H54 (cell line): Measurements from ENCODE around the gene ATP8A2.

ENCODE experiments used
- DNase-seq: peaks from one replicate; pipeline ENCODE4 v3.0.0; 2011; ENCODE audit warnings: low spot score, mixed read lengths; ENCODE audit not compliant: insufficient read length
- FAIRE-seq: peaks from 3 replicates; lab custom pipeline; 2011; peaks lifted over from hg19 to GRCh38; lab: Jason Lieb, UNC
- POLR2A ChIP-seq: IDR thresholded peaks from 2 replicates; pipeline ENCODE4 v1.6.1; 2011; ENCODE audit warnings: low read depth, mild to moderate bottlenecking, low read length

Gene ATP8A2

DNA sequence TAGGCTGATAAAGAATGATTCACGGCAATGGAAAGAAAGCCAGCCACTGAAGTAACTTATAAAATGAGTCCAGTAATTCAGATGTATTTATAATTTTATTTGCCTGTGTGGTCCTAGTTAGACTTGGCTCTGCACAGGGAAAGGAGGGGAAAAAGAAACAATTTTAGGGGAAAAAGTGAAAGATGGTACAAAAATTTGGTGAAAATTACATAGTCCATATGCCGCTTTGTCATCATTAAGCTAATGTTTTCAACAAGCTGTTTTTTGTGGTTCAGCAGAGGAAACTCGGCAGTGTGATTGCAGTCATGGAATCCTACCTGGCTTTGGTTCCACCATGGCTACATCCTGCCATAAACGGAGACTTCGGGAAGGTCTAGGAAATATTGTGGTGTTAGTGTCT lies 301.9 kb downstream of the ATP8A2 start:
- DNase-seq (no peak), FAIRE-seq (no peak)
- no peak for TF ChIP-seq POLR2A

DNA sequence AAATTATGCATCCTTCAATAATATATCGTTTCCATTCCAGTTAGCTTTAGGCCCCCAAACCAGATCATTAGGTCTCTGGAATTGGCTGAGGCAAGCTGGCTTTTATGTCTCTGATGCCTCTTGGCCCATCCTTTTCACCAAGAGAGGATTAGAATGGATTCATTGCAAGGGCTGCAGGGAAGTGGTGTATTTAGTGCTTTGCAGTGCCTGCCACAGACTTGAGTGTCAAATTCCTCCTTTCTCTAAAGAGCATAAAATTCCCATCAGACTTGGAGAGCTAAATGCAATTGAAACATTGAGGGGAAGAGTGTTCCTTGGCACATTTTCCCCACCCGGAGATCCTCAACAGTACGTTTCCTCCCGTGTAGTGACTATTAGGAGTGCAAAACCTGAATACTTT lies 302.6 kb downstream of the ATP8A2 start:
- TF ChIP-seq POLR2A: no peak
- DNase-seq (no peak), FAIRE-seq (no peak)

GRCh38 chr13:25675060-25675459 lies 303.3 kb downstream of the ATP8A2 start:
- no peak for TF ChIP-seq POLR2A
- FAIRE-seq (no peak), DNase-seq (no peak)

DNA sequence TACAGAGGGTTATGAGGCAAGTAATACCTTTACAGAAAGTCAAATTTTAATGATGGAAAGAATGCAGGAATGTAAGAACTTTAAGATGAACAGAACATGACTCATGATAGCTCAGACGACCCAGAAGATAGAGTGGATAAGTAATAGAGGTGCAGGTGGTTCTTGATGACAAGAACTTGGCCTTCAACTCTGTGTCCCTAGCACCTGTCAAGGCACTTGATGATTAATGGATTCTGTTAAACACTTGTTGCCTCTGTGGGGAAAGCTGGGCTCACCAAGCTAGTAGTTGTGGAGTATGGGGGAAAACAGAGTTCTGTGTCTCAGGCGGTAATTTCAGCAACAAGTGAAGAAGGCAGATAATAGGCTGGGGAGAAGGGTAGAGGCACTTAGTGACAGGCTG lies 306.2 kb downstream of the ATP8A2 start:
- no peak for FAIRE-seq
- no peak for TF ChIP-seq POLR2A

GRCh38 chr13:25678398-25678797 lies 306.6 kb downstream of the ATP8A2 start:
- DNase-seq (no peak), FAIRE-seq (no peak)
- TF ChIP-seq POLR2A: no peak

More for the DNA sequence above, 306.2 kb downstream of the ATP8A2 start:
- DNase-seq: no peak

DNA sequence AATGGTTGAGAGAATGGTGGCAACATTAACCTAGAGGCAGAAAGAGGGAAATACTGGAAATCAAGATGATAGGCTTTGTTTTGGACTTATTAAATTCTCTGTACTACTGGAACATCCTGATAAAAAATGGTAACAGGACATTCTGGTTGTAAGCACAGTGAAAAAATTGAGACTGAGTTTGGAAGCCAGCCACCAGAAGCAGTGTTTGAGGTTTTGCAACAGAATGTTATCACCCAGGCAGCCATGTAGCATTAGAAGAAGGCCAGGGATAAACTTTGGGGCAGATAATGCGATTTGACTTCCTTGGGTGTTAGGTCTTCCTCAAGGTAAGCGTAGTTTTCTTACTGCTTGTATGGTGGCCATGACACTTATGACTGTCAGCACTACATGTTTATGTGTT lies 307.4 kb downstream of the ATP8A2 start:
- FAIRE-seq: no peak
- no peak for TF ChIP-seq POLR2A
- no peak for DNase-seq

DNA sequence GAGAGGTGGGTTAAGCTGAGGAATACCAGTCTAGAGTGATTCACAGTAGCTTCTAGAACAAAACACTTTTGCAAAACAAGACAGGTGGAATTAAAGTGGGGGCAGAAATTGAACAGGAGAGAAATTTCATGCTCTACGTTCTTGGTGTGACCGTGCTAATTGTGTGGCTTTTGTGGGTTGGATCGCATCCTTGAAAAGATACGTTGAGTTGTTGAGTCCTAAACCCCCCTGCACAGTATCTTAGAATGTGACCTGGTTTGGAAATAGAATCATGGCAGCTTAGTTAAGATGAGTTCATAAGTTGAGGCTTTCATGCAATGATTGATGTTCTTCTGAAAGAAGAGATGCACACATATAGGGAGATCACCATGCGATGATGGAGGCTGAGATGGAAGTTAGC lies 308.2 kb downstream of the ATP8A2 start:
- FAIRE-seq: no peak
- DNase-seq: no peak
- TF ChIP-seq POLR2A: no peak

DNA sequence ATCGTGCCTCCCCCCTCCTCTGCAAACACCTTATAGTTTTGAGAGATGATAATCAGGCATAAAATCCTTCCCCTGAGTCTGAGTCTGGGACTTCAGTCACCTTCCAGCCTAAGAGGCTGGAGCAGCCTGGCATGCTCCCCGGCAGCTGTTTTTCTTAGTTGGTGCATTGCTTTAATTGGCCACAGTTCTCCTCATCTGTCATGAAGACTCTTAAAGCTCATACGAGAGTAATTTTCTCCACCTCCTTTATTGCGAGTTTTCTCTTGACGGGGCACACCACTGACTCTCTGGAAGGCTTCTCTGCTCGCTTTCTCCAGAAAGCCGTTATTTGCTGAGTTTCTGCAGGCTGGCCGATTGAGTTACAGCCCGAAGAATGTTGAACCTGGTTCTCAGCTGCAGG lies 310.5 kb downstream of the ATP8A2 start:
- DNase-seq (no peak), FAIRE-seq (no peak)
- no peak for TF ChIP-seq POLR2A

DNA sequence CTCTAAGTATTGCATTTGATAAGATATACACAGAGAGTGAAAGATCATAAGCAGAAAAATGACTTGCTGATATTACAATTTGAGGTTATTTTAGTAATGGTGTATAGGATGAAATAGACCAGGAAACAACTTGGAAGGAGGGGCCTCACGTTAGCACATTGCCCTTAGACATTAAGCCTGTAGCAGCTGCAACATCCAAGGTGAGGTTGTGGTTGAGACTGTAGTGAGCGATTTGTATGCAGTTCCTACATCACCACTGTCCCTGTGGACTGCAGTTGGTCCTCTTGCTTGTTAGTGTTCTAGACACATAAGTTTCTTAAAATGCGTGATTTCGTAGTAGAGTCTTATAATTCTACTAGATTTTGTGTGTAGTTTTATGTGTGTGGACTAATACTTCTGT lies 311.3 kb downstream of the ATP8A2 start:
- TF ChIP-seq POLR2A: no peak
- FAIRE-seq (no peak), DNase-seq (no peak)

DNA sequence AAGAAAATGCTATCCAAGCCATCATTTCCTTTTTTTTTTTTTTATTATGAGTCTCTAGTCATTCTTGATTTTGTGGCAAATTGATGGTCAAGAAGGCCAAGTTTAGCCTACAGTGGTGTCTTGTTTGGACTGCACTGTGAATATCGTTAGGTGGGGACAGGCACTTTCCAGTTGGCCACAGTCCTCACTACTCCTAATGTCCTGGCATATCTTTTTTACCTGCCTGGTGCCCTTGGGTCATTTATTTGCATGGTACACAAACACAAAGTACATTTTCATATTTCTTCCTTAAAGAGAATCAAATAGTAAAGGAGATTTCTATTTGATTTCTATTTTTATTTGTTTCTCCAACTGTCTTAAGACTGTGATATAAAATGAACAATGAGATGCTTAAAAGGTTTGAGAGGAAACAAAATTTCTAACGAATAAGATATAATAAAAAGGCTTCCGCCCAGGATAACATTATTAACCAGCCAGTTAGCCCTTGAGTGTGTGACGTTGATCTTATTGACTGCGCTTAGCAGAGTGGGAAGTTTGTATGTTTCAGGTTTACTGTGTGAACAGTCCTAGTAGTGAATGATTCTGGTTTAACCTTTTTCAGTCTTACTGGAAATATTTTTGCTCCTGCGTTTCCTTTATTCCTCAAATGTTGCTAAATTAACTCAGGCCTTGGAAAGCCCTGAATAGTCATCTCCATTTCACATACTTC lies 312.0 kb downstream of the ATP8A2 start:
- no peak for DNase-seq
- no peak for FAIRE-seq
- no peak for TF ChIP-seq POLR2A

- FAIRE-seq (no peak), DNase-seq (no peak)
- no peak for TF ChIP-seq POLR2A
Observed at GRCh38 chr13:25684491-25684890, 312.7 kb downstream of the ATP8A2 start.

DNA sequence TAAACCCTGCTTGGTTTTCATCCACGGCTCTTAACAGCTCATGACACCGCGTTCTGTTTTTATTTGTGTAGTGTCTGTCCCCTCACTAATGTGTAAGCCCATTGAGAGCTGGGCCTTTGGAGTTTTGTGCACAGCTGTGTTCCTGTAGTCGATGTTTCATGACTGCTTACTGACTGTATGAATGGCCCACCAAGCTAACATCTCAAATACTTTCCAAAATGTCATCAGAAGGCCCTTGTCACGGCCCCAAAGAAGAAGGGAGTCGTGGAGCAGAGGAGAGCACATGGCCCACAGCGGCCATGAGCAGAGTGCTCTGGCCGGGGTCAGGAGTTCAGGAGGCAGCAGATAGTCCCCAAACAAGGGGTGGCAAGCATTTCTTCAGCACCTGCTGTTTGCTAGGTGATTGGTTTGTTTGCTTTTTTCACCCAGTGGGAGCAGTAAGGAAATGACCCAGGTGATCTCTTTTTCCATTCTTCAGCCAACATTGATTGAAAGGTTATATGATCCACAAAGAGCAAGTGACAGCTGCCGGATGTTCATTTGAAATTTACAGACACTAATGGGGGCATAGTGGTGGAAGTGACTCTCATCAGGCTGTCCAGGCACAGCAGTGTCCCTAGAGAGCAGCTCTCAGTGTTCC lies 315.2 kb downstream of the ATP8A2 start:
- no peak for FAIRE-seq

GRCh38 chr13:25687471-25688225 lies 315.9 kb downstream of the ATP8A2 start:
- DNase-seq (no peak), FAIRE-seq (no peak)
- no peak for TF ChIP-seq POLR2A

More for the DNA sequence above, 315.2 kb downstream of the ATP8A2 start:
- DNase-seq: no peak
- no peak for TF ChIP-seq POLR2A

DNA sequence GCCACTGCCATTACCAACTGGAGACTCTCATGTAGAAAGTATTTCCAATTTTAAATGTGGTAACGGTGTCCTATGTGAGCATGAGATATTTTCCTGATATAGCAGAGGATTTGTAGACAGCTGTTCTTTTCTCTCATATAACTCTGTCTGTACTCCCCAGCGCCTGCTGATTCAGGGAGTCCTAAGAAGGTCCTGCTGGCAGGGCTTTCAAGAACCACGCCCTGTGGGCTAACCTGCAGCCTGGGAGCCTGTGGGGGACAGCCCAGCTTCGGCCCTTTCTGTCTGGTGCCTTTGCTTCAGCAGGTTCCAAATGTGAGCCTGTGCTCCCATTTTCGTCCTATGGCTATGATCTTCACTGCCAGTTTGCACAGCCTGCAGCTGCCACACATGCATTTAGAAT lies 316.8 kb downstream of the ATP8A2 start:
- FAIRE-seq (no peak), DNase-seq (no peak)
- TF ChIP-seq POLR2A: no peak
